OCI-LY1 (cell line): ENCODE data around the gene STRBP.

Experiments
- H2AFZ ChIP-seq: fragments of 200-600 bp; sonication (generic), shearing (Covaris generic); 2 replicates; pipeline ENCODE4 v1.6.0; 2014; ENCODE audit warnings: antibody characterized with exemption, mild to moderate bottlenecking, low read length
- H3F3A ChIP-seq: fragments of 200-600 bp; sonication (generic), shearing (Covaris generic); 2 replicates; pipeline ENCODE4 v1.6.0; 2014; ENCODE audit warnings: mild to moderate bottlenecking, antibody characterized with exemption, low read length, moderate library complexity; ENCODE audit not compliant: insufficient read depth
- H3K27ac ChIP-seq: fragments of 200-600 bp; sonication (generic); 2 replicates; pipeline ENCODE4 v1.5.1; 2014; ENCODE audit warnings: low read length, mixed run types, mild to moderate bottlenecking, low read depth; ENCODE audit not compliant: poor library complexity, severe bottlenecking
- H3K27me3 ChIP-seq: fragments of 200-600 bp; sonication (generic); 2 replicates; pipeline ENCODE4 v1.6.0; 2014; ENCODE audit warnings: antibody characterized with exemption, mild to moderate bottlenecking, low read length, moderate library complexity; ENCODE audit not compliant: insufficient read depth
- H3K36me3 ChIP-seq: fragments of 200-600 bp; sonication (generic); 2 replicates; pipeline ENCODE4 v1.6.1; 2014; ENCODE audit warnings: mild to moderate bottlenecking, antibody characterized with exemption, low read length, moderate library complexity, mixed read lengths; ENCODE audit not compliant: insufficient read depth
- H3K4me1 ChIP-seq: fragments of 200-600 bp; sonication (generic); 2 replicates; pipeline ENCODE4 v1.5.1; 2014; ENCODE audit warnings: mild to moderate bottlenecking, low read length, moderate library complexity; ENCODE audit not compliant: insufficient read depth, severe bottlenecking
- H3K4me2 ChIP-seq: fragments of 200-600 bp; sonication (generic), shearing (Covaris generic); 2 replicates; pipeline ENCODE4 v1.6.1; 2014; ENCODE audit warnings: low read length
- H3K4me3 ChIP-seq: fragments of 200-600 bp; sonication (generic); 2 replicates; pipeline ENCODE4 v1.5.1; 2014; ENCODE audit warnings: low read length, low read depth, mild to moderate bottlenecking, mixed read lengths; ENCODE audit not compliant: poor library complexity, severe bottlenecking
- H3K79me2 ChIP-seq: fragments of 200-600 bp; shearing (Covaris generic); 2 replicates; pipeline ENCODE4 v1.6.1; 2016; ENCODE audit warnings: mixed run types, low read length, mixed read lengths; ENCODE audit not compliant: insufficient read depth
- H3K9ac ChIP-seq: fragments of 200-600 bp; sonication (generic), shearing (Covaris generic); 2 replicates; pipeline ENCODE4 v1.6.1; 2014; ENCODE audit warnings: mild to moderate bottlenecking, low read length, mixed read lengths
- H3K9me2 ChIP-seq: fragments of 200-600 bp; sonication (generic), shearing (Covaris generic); 2 replicates; pipeline ENCODE4 v1.6.1; 2014; ENCODE audit warnings: low read depth, mild to moderate bottlenecking, low read length, mixed read lengths
- H3K9me3 ChIP-seq: fragments of 200-600 bp; shearing (Covaris generic); 2 replicates; pipeline ENCODE4 v1.6.1; 2014; ENCODE audit warnings: low read length, mixed read lengths
- H4K20me1 ChIP-seq: fragments of 200-600 bp; sonication (generic), shearing (Covaris generic); 2 replicates; pipeline ENCODE4 v1.6.0; 2016; ENCODE audit warnings: mild to moderate bottlenecking, low read length; ENCODE audit not compliant: insufficient read depth
- CTCF ChIP-seq: fragments of 200-600 bp; sonication (generic), shearing (Covaris generic); IDR thresholded peaks from 2 replicates; pipeline ENCODE4 v1.5.1; 2017; ENCODE audit warnings: mild to moderate bottlenecking, antibody characterized with exemption, low read length, moderate library complexity, mixed read lengths
- EZH2 ChIP-seq: fragments of 200-600 bp; sonication (generic), shearing (Covaris generic); IDR thresholded peaks from 2 replicates; pipeline ENCODE4 v1.8.0; 2017; ENCODE audit warnings: borderline replicate concordance, mixed run types, mild to moderate bottlenecking, antibody characterized with exemption, low read length, moderate library complexity, mixed read lengths

Gene STRBP

GRCh38 chr9:123167474-123167873 lies 100.9 kb downstream of the STRBP start:
- H3K27me3 ChIP-seq, result no peaks in the 10 kb centered on the region
- H3K4me2 ChIP-seq, result peak overlapping the region; percentile 24; the same call in 1 of the 2 replicates
- H3K79me2 ChIP-seq, result peaks cover 11% of the 10 kb centered on the region; the same call in 1 of the 2 replicates
- TF ChIP-seq CTCF (no peak), EZH2 (no peak)
- no peaks in the 10 kb centered on the region for H3K9me3 ChIP-seq
- no peaks in the 10 kb centered on the region for H3K9me2 ChIP-seq
- peak overlapping the region; percentile 99 for H3K27ac ChIP-seq
- H3K4me3 ChIP-seq, result no peak overlapping the region
- no peak overlapping the region; the same call in 1 of the 2 replicates for H3K9ac ChIP-seq
- H3K36me3 ChIP-seq, result peaks cover 19% of the 10 kb centered on the region; the same call in 1 of the 2 replicates
- peaks cover 96% of the 10 kb centered on the region for H3K4me1 ChIP-seq
- H4K20me1 ChIP-seq, result no peaks in the 10 kb centered on the region
- no peaks in the 10 kb centered on the region for H3F3A ChIP-seq
- H2AFZ ChIP-seq, result no peak overlapping the region

DNA sequence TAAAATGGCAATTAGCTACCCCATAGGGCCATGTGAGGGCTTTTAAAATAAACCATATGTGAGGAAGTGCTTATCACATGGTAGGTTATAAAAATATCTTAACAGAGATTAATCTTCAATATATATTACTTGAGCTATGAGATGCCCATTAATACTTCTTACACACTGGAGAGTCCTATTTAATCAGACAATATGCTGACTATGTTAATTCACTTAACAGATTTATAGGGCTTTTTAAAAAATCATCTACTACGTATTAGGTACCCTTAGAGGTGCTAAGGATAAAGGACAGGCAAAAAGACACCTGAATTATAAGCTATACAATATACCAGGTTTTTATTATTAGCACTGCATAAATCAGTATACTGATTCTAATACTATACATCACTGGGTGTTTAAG lies 102.6 kb downstream of the STRBP start:
- no peaks in the 10 kb centered on the region for H3K27me3 ChIP-seq
- peaks cover 81% of the 10 kb centered on the region for H3K4me1 ChIP-seq
- H3K9me2 ChIP-seq, result no peaks in the 10 kb centered on the region
- no peaks in the 10 kb centered on the region for H3F3A ChIP-seq
- no peaks in the 10 kb centered on the region for H4K20me1 ChIP-seq
- no peak overlapping the region for H3K4me3 ChIP-seq
- no peaks in the 10 kb centered on the region for H3K9me3 ChIP-seq
- H2AFZ ChIP-seq, result no peak overlapping the region
- H3K79me2 ChIP-seq, result peaks cover 8% of the 10 kb centered on the region; the same call in 1 of the 2 replicates
- H3K27ac ChIP-seq, result peak overlapping the region; percentile 99
- H3K4me2 ChIP-seq, result no peak overlapping the region
- H3K9ac ChIP-seq, result no peak overlapping the region
- TF ChIP-seq CTCF (no peak), EZH2 (no peak)
- H3K36me3 ChIP-seq, result peaks cover 9% of the 10 kb centered on the region; the same call in 1 of the 2 replicates

DNA sequence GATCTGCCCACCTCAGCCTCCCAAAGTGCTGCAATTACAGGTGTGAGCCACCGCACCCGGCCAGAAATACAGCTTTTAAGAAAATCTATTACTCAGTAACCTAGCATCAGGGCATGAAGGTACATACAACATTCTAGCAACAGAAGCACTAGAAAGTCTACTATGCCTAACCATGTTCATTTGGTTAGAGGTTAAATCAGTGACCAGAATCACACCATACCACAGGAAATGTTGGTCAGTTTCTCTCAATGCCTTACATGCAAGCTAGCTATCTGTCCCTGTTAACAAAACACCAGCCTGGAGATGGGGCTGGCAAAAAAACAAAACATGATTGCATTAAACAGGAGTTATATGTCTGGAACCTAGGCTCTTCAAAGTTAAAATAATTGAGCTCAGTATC lies 104.1 kb downstream of the STRBP start:
- H3K4me3 ChIP-seq, result no peak overlapping the region
- no peak overlapping the region for H3K4me2 ChIP-seq
- peak overlapping the region; percentile 49 for H3K27ac ChIP-seq
- H3K27me3 ChIP-seq, result no peaks in the 10 kb centered on the region
- H3K9me3 ChIP-seq, result no peaks in the 10 kb centered on the region
- peaks cover 4% of the 10 kb centered on the region; the same call in 1 of the 2 replicates for H3K79me2 ChIP-seq
- peaks cover 66% of the 10 kb centered on the region for H3K4me1 ChIP-seq
- no peak overlapping the region for H3K9ac ChIP-seq
- H4K20me1 ChIP-seq, result no peaks in the 10 kb centered on the region
- H3K9me2 ChIP-seq, result no peaks in the 10 kb centered on the region
- TF ChIP-seq EZH2 (no peak), CTCF (no peak)
- H3F3A ChIP-seq, result no peaks in the 10 kb centered on the region
- H3K36me3 ChIP-seq, result peaks cover 24% of the 10 kb centered on the region
- no peak overlapping the region for H2AFZ ChIP-seq
